ENCODE measurements around the gene MKX. TPM values are rescaled to one million over a fixed set of nuclear protein-coding genes. Genes with fewer than 3 reads are reported as not detected.

Gene MKX
- total RNA-seq, 1 donor from 2014 or later: 0.31 TPM

DNA sequence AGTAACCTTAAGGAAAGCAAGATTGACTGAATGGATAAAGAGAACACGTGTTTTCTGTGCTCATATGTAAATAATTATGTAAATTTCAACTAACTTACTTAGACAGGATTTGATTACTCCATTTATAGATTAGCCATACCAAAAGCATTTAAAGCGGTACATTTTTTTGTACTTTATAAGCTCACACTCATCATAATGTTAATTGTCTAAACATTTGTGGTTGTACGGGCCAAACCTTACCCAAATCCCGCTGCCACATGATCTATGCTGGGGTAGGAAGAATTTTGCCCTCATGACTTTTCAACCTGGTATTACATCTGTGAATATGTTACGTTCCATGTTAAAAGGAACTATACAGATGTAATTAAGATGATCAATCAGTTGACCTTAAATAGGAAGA, 29.1 kb downstream of the MKX start:
- H3K27ac Mint-ChIP-seq: no peak overlapping the region
- no peaks in the 10 kb centered on the region for H3K9me3 Mint-ChIP-seq (ENCODE audit: low read depth)
- no peak overlapping the region for H3K4me3 Mint-ChIP-seq (ENCODE audit: low read depth)
- no peak for TF ChIP-seq CTCF (IDR thresholded peaks at IDR 0.05; ENCODE audit: unreplicated experiment)
- DNase-seq (ENCODE audit: low spot score, unreplicated experiment): no peak
- no peaks in the 10 kb centered on the region for H3K4me1 Mint-ChIP-seq (ENCODE audit: low read depth)
- peaks cover 5% of the 10 kb centered on the region for H3K27me3 Mint-ChIP-seq
- no peaks in the 10 kb centered on the region for H3K36me3 Mint-ChIP-seq (ENCODE audit: insufficient read depth)

DNA sequence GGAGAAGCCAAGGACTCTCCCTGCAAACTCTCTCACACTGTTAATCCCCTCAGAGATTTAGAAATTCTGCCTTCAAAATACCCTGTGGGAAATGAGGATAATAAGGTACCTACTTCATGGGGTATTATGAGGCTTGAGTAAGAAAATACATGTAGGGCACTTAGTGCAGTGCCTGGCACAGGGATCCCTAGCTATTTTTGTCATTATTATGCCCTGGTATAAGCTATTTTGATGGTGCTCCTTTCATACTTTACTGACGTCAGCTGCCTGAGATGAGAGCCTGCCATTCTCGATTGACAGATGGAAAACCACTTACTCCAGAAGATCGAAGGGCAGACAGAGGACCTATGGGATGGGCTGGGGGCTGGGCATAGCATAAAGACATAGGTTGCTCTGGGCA, 30.1 kb downstream of the MKX start:
- Mint-ChIP-seq H3K9me3 (ENCODE audit: low read depth) (no peaks in the 10 kb centered on the region), H3K27me3 (peaks cover 5% of the 10 kb centered on the region)

GRCh38 chr10:27714349-27714748, 31.3 kb downstream of the MKX start:
- no peak overlapping the region for H3K27ac Mint-ChIP-seq
- no peak for TF ChIP-seq CTCF (IDR thresholded peaks at IDR 0.05; ENCODE audit: unreplicated experiment)
- no peak overlapping the region for H3K4me3 Mint-ChIP-seq (ENCODE audit: low read depth)
- DNase-seq (ENCODE audit: low spot score, unreplicated experiment): no peak
- no peaks in the 10 kb centered on the region for H3K9me3 Mint-ChIP-seq (ENCODE audit: low read depth)
- H3K4me1 Mint-ChIP-seq (ENCODE audit: low read depth): no peaks in the 10 kb centered on the region
- H3K27me3 Mint-ChIP-seq: peaks cover 5% of the 10 kb centered on the region
- no peaks in the 10 kb centered on the region for H3K36me3 Mint-ChIP-seq (ENCODE audit: insufficient read depth)

More for the DNA sequence above, 30.1 kb downstream of the MKX start:
- H3K27ac Mint-ChIP-seq: no peak overlapping the region
- no peaks in the 10 kb centered on the region for H3K36me3 Mint-ChIP-seq (ENCODE audit: insufficient read depth)
- DNase-seq (ENCODE audit: low spot score, unreplicated experiment): no peak
- no peak for TF ChIP-seq CTCF (IDR thresholded peaks at IDR 0.05; ENCODE audit: unreplicated experiment)
- no peak overlapping the region for H3K4me3 Mint-ChIP-seq (ENCODE audit: low read depth)
- no peaks in the 10 kb centered on the region for H3K4me1 Mint-ChIP-seq (ENCODE audit: low read depth)

- TF ChIP-seq CTCF (IDR thresholded peaks at IDR 0.05; ENCODE audit: unreplicated experiment): no peak
- DNase-seq (ENCODE audit: low spot score, unreplicated experiment): no peak
- Mint-ChIP-seq H3K27ac (no peak overlapping the region), H3K9me3 (ENCODE audit: low read depth) (no peaks in the 10 kb centered on the region), H3K27me3 (peaks cover 2% of the 10 kb centered on the region), H3K4me3 (ENCODE audit: low read depth) (no peak overlapping the region), H3K36me3 (ENCODE audit: insufficient read depth) (no peaks in the 10 kb centered on the region), H3K4me1 (ENCODE audit: low read depth) (no peaks in the 10 kb centered on the region)
These were observed 31.7 kb downstream of the MKX start for GRCh38 chr10:27713941-27714340.

- TF ChIP-seq CTCF (IDR thresholded peaks at IDR 0.05; ENCODE audit: unreplicated experiment): no peak
- Mint-ChIP-seq H3K9me3 (ENCODE audit: low read depth) (no peaks in the 10 kb centered on the region), H3K27me3 (no peaks in the 10 kb centered on the region), H3K4me3 (ENCODE audit: low read depth) (no peak overlapping the region), H3K4me1 (ENCODE audit: low read depth) (no peaks in the 10 kb centered on the region), H3K27ac (no peak overlapping the region), H3K36me3 (ENCODE audit: insufficient read depth) (no peaks in the 10 kb centered on the region)
- DNase-seq (ENCODE audit: low spot score, unreplicated experiment): no peak
These were observed 35.6 kb downstream of the MKX start for GRCh38 chr10:27710014-27710413.
